Testis (tissue), 3 donors: ENCODE measurements around the gene MCRIP1. TPM values are rescaled to one million over a fixed set of nuclear protein-coding genes. Genes with fewer than 3 reads are reported as not detected.
A peak's percentile ranks its signal among the peaks of the same experiment; 100 is the strongest.

Experiments
- DNase-seq: peaks from one replicate; pipeline ENCODE4 v3.0.0-alpha.2; 2019
- H3K27ac ChIP-seq, 2 donors: fragments of 200-600 bp; sonication (generic); one replicate each; pipeline ENCODE4 v1.5.1; 2019
- H3K27me3 ChIP-seq: fragments of 200-600 bp; sonication (generic); one replicate; pipeline ENCODE4 v1.5.1; 2019
- H3K36me3 ChIP-seq: fragments of 200-600 bp; sonication (generic); one replicate; pipeline ENCODE4 v1.5.1; 2017; ENCODE audit warnings: low read depth; ENCODE audit errors: missing control alignments
- H3K4me1 ChIP-seq: fragments of 200-600 bp; sonication (generic); one replicate; pipeline ENCODE4 v1.5.1; 2019
- H3K4me3 ChIP-seq, 2 donors: fragments of 200-600 bp; sonication (generic); one replicate each; pipeline ENCODE4 v1.5.1; 2017 to 2019
- H3K9me3 ChIP-seq: fragments of 200-600 bp; sonication (generic); one replicate; pipeline ENCODE4 v1.5.1; 2017
- CTCF ChIP-seq, 3 experiments: fragments of 450-650 bp in 2 of 3; fragments of 200-600 bp in 1 of 3; sonication (generic) in 1 of 3; IDR thresholded peaks; one replicate each; pipeline ENCODE4 v1.5.1; 2016 to 2019; ENCODE audit warnings: antibody characterized with exemption in 3 of 3, mild to moderate bottlenecking in 2 of 3, moderate library complexity in 1 of 3
- POLR2A ChIP-seq: fragments of 450-650 bp; IDR thresholded peaks from one replicate; pipeline ENCODE4 v1.6.1; 2017; ENCODE audit warnings: antibody characterized with exemption, mild to moderate bottlenecking, moderate library complexity
- WGBS, 2 donors: methylation state at CpG; one replicate each; pipeline ENCODE4 v1.1.5; 2018; 5-methylcytosine and 5-hydroxymethylcytosine counted together
- intact Hi-C: fragments of 100-400 bp; cut with DNase I; formaldehyde crosslinking; loops from one replicate; pipeline ENCODE4 v1.15.1; 2023; ENCODE audit warnings: low total_unique reads
- polyA plus RNA-seq: library from polyadenylated mRNA; stranded (reverse); fragments of 350-450 nt; fragmentation: Illumina TruSeq; extraction: RNeasy Lipid Tissue Mini Kit (QIAGEN cat#74804); gene quantifications from one replicate; pipeline ENCODE4 v1.2.3, GENCODE V29; 2014; ENCODE audit warnings: low read depth, low replicate concordance; ENCODE audit not compliant: insufficient read depth
- total RNA-seq, 2 donors: library from RNA; depleted of rRNA; stranded (reverse); fragments of >200 nt; gene quantifications; one replicate each; pipeline ENCODE4 v1.2.3, GENCODE V29; 2016

The MCRIP1 gene
- total and polyA plus RNA-seq, 3 donors from 2014 or later, result 160 to 206 (median 181) TPM

DNA sequence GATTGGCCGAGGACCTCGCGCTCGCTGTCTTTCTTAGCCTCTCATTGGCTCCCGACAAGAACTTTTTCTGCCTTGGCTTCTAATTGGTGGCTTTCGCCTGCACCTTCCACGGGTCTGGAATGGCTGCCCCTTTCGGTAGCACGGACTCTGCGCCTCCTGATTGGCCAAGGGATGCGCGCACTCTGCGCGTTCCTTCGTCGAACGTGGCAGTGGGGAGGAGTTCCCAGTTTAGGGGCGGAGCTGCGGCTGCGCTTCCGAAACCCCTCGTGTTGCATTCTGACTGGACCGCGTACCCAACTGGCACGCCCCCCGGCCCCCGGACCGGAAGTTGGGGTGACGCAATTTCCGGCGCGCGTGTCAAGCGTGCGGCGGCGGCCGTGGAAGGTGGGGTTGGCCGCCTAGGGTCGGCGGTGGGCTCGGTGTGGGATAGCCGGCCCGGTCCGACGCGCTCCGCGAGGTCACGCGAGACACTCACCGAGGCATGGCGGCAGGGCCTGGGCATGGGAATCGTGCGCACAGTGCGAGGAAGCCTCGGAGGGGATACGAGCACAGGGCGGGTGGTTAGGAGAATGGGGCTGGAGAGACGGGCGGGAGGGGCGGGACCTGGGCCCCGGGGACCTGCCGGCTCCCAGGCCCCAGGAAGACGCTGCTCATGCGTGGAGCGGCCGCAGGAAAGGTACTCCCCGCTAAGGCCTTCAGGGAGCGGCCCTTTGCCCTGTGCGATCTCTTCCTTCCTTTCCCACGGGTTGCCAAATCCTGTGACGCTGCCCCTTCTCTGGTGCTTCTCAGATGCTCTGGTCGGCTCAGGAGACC is 27.9 kb upstream of the MCRIP1 start:
- Histone ChIP-seq H3K36me3 (no peaks in the 10 kb centered on the region), H3K27me3 (no peaks in the 10 kb centered on the region), H3K9me3 (no peaks in the 10 kb centered on the region), H3K4me1 (peaks cover 27% of the 10 kb centered on the region), H3K4me3 (peak overlapping the region; percentile 74 to 87), H3K27ac (peak overlapping the region; percentile 91 to 94)
- TF ChIP-seq CTCF (IDR thresholded peaks at IDR 0.05), result peak in 2 of 3 experiments; percentile 5 to 39
- peak; percentile 96 for TF ChIP-seq POLR2A
- intact Hi-C loops, result no loop called here
- WGBS, 2 donors, result 0% methylated on average over 13 to 41 of the region's 74 CpGs
- peak; percentile 99 for DNase-seq

GRCh38 chr17:81859906-81860755 is 27.0 kb upstream of the MCRIP1 start, which contains the start of gene P4HB:
Gene P4HB, minus strand, starts transcription at chr17:81860535. Its CDS starts 64 bp downstream, at chr17:81860471.
- H3K36me3 ChIP-seq, result no peaks in the 10 kb centered on the region
- intact Hi-C loops, result no loop called here
- TF ChIP-seq CTCF (IDR thresholded peaks at IDR 0.05), result peak in 1 of 3 experiments; percentile 42
- peak; percentile 36 for TF ChIP-seq POLR2A
- H3K27ac ChIP-seq, result peak within 1 kb of the TSS; percentile 91 to 94
- no peak for DNase-seq
- H3K4me3 ChIP-seq, result peak within 1 kb of the TSS; percentile 92 to 98
- no peaks in the 10 kb centered on the region for H3K9me3 ChIP-seq
- WGBS, 2 donors, result 0 to 1% methylated on average over 2 to 91 of the region's 95 CpGs
- H3K27me3 ChIP-seq, result no peaks in the 10 kb centered on the region
- peaks cover 24% of the 10 kb centered on the region for H3K4me1 ChIP-seq

GRCh38 chr17:81858967-81859905 is 26.1 kb upstream of the MCRIP1 start:
- Histone ChIP-seq H3K4me3 (peak overlapping the region; percentile 92 to 98), H3K9me3 (no peaks in the 10 kb centered on the region), H3K27me3 (no peaks in the 10 kb centered on the region), H3K4me1 (peaks cover 24% of the 10 kb centered on the region), H3K27ac (peak overlapping the region; percentile 71 to 91), H3K36me3 (no peaks in the 10 kb centered on the region)
- 51 to 53% methylated on average over 23 of the region's 23 CpGs for WGBS, 2 donors
- TF ChIP-seq CTCF (IDR thresholded peaks at IDR 0.05) (no peak), POLR2A (no peak)
- intact Hi-C loops, result no loop called here
- no peak for DNase-seq

- Histone ChIP-seq H3K36me3 (no peaks in the 10 kb centered on the region), H3K4me1 (peaks cover 24% of the 10 kb centered on the region)
- intact Hi-C loops, result no loop called here
These were observed 25.3 kb upstream of the MCRIP1 start for GRCh38 chr17:81858170-81858966.

More at GRCh38 chr17:81858170-81858966, 25.3 kb upstream of the MCRIP1 start:
- TF ChIP-seq POLR2A, result no peak
- TF ChIP-seq CTCF (IDR thresholded peaks at IDR 0.05), result no peak
- no peak for DNase-seq
- WGBS, 2 donors, result 82 to 89% methylated on average over 25 to 30 of the region's 30 CpGs
- H3K4me3 ChIP-seq, result no peak overlapping the region
- no peak overlapping the region for H3K27ac ChIP-seq
- H3K27me3 ChIP-seq, result no peaks in the 10 kb centered on the region
- no peaks in the 10 kb centered on the region for H3K9me3 ChIP-seq
